ENCODE data around the gene TMPRSS9. TPM values are rescaled to one million over a fixed set of nuclear protein-coding genes. Genes with fewer than 3 reads are reported as not detected.

The TMPRSS9 gene
- total RNA-seq, 1 donor from 2014 or later: not detected

GRCh38 chr19:2328401-2329148 lies 31.5 kb upstream of the TMPRSS9 start, which contains the start of the genes LSM7 and SPPL2B:
TSS of gene LSM7 (minus strand) at chr19:2328586. CDS start at chr19:2328566, 20 bp downstream.
TSS of gene SPPL2B (plus strand) at chr19:2328684. CDS start at chr19:2328710, 26 bp downstream.
- DNase-seq (peak; percentile 97), ATAC-seq (ENCODE audit: low read depth) (peak; percentile 52)
- CTCF ChIA-PET: no interaction called here
- Mint-ChIP-seq H3K36me3 (ENCODE audit: low read depth) (peaks cover 39% of the 10 kb centered on the region), H3K4me3 (peak within 1 kb of the TSS; percentile 100), H3K27ac (peak within 1 kb of the TSS; percentile 99), H3K27me3 (no peaks in the 10 kb centered on the region), H3K4me1 (peaks cover 86% of the 10 kb centered on the region), H3K9me3 (no peaks in the 10 kb centered on the region)
- no peak for TF ChIP-seq CTCF (IDR thresholded peaks at IDR 0.05)
- POLR2A ChIA-PET: interaction anchor here (0.6 to 4.5 kb wide), 24 partner anchors 10 to 480 kb away, joined by 3 to 23 read pairs (median 4); partner anchors contain the start of genes DOT1L, LMNB2, MKNK2 and PEAK3
- intact Hi-C loops (cut with micrococcal nuclease): loop anchor here (5.0 kb wide), 1 partner anchor 176 kb away; the partner anchor contains the start of gene AP3D1

GRCh38 chr19:2329149-2329478 lies 31.0 kb upstream of the TMPRSS9 start:
- Mint-ChIP-seq H3K27me3 (no peaks in the 10 kb centered on the region), H3K9me3 (no peaks in the 10 kb centered on the region), H3K36me3 (ENCODE audit: low read depth) (peaks cover 36% of the 10 kb centered on the region), H3K4me1 (peaks cover 89% of the 10 kb centered on the region), H3K27ac (peak overlapping the region; percentile 81), H3K4me3 (peak overlapping the region; percentile 100)
- ATAC-seq (ENCODE audit: low read depth): no peak
- ChIA-PET CTCF (no interaction called here), POLR2A (interaction anchor here (1.8 to 2.7 kb wide), 2 partner anchors 10 to 58 kb away, joined by 12 to 19 read pairs; no protein-coding TSS in a partner anchor)
- TF ChIP-seq CTCF (IDR thresholded peaks at IDR 0.05): no peak
- DNase-seq: no peak
- intact Hi-C loops (cut with micrococcal nuclease): loop anchor here (5.0 kb wide), 1 partner anchor 177 kb away; the partner anchor contains the start of gene AP3D1

- Mint-ChIP-seq H3K27me3 (no peaks in the 10 kb centered on the region), H3K4me3 (peak overlapping the region; percentile 100), H3K9me3 (no peaks in the 10 kb centered on the region), H3K4me1 (peaks cover 86% of the 10 kb centered on the region), H3K27ac (peak overlapping the region; percentile 81), H3K36me3 (ENCODE audit: low read depth) (peaks cover 32% of the 10 kb centered on the region)
- DNase-seq (no peak), ATAC-seq (ENCODE audit: low read depth) (no peak)
- no peak for TF ChIP-seq CTCF (IDR thresholded peaks at IDR 0.05)
- intact Hi-C loops (cut with micrococcal nuclease): loop anchor here (5.0 kb wide), 1 partner anchor 177 kb away; the partner anchor contains the start of gene AP3D1
- CTCF ChIA-PET: no interaction called here
- POLR2A ChIA-PET: interaction anchor here (0.6 to 2.7 kb wide), 3 partner anchors 11 to 91 kb away, joined by 6 to 19 read pairs (median 7); no protein-coding TSS in a partner anchor
Observed at GRCh38 chr19:2329501-2329916, 30.6 kb upstream of the TMPRSS9 start.

- H3K9me3 Mint-ChIP-seq: no peaks in the 10 kb centered on the region
- H3K4me1 Mint-ChIP-seq: peaks cover 79% of the 10 kb centered on the region
- ChIA-PET POLR2A (interaction anchor here (0.6 to 0.8 kb wide), 2 partner anchors 24 to 91 kb away, joined by 6 to 7 read pairs; no protein-coding TSS in a partner anchor), CTCF (no interaction called here)
- intact Hi-C loops (cut with micrococcal nuclease): loop anchor here (5.0 kb wide), 1 partner anchor 292 kb away; no protein-coding TSS in a partner anchor
- no peak for TF ChIP-seq CTCF (IDR thresholded peaks at IDR 0.05)
- peak overlapping the region; percentile 97 for H3K27ac Mint-ChIP-seq
- no peaks in the 10 kb centered on the region for H3K27me3 Mint-ChIP-seq
- ATAC-seq (ENCODE audit: low read depth) (no peak), DNase-seq (no peak)
- H3K36me3 Mint-ChIP-seq (ENCODE audit: low read depth): peaks cover 27% of the 10 kb centered on the region
- H3K4me3 Mint-ChIP-seq: peak overlapping the region; percentile 41
Observed at GRCh38 chr19:2330255-2330631, 29.8 kb upstream of the TMPRSS9 start.

Measured in activated B cell treated with CpG ODN at 0.5 μM for 24 hours (primary cell).